Skeletal muscle tissue (tissue), 4 donors: ENCODE measurements around the gene SFXN1. TPM values are rescaled to one million over a fixed set of nuclear protein-coding genes. Genes with fewer than 3 reads are reported as not detected.
"Not testable (repeated sequence)": the region's sequence is repeated elsewhere in the genome, so short reads cannot be mapped to it uniquely, and the experiment has no call there.

Experiments used
- H3K27ac ChIP-seq: one replicate; pipeline ENCODE4 v1.7.0; 2013; ENCODE audit warnings: mild to moderate bottlenecking, low read depth, low read length, inconsistent platforms
- H3K27me3 ChIP-seq, 3 donors: one replicate each; pipeline ENCODE4 v1.7.0; 2013; ENCODE audit warnings: low read length in 3 of 3; ENCODE audit not compliant: control insufficient read depth in 3 of 3, insufficient read depth in 3 of 3
- H3K36me3 ChIP-seq, 3 donors: one replicate each; pipeline ENCODE4 v1.7.0; 2013; ENCODE audit warnings: low read length in 3 of 3; ENCODE audit not compliant: control insufficient read depth in 3 of 3, insufficient read depth in 3 of 3
- H3K4me1 ChIP-seq, 3 donors: one replicate each; pipeline ENCODE4 v1.7.0; 2013; ENCODE audit warnings: low read length in 3 of 3, mild to moderate bottlenecking in 3 of 3; ENCODE audit not compliant: control insufficient read depth in 3 of 3, insufficient read depth in 3 of 3
- H3K4me3 ChIP-seq, 3 donors: one replicate each; pipeline ENCODE4 v1.7.0; 2013; ENCODE audit warnings: low read length in 3 of 3
- H3K9ac ChIP-seq, 3 donors: one replicate each; pipeline ENCODE4 v1.7.0; 2013; ENCODE audit warnings: low read length in 3 of 3, mild to moderate bottlenecking in 3 of 3, moderate library complexity in 2 of 3, low read depth in 1 of 3
- H3K9me3 ChIP-seq, 3 donors: one replicate each; pipeline ENCODE4 v1.7.0; 2013; ENCODE audit warnings: low read length in 3 of 3; ENCODE audit not compliant: control insufficient read depth in 3 of 3
- total RNA-seq: library from RNA; depleted of rRNA; stranded (reverse); fragments of >200 nt; gene quantifications from one replicate; pipeline ENCODE4 v1.2.3, GENCODE V29; 2014
- donor health status: Osteomylitis.

SFXN1 gene
- total RNA-seq, 1 donor from 2014 or later = 15.7 TPM

DNA sequence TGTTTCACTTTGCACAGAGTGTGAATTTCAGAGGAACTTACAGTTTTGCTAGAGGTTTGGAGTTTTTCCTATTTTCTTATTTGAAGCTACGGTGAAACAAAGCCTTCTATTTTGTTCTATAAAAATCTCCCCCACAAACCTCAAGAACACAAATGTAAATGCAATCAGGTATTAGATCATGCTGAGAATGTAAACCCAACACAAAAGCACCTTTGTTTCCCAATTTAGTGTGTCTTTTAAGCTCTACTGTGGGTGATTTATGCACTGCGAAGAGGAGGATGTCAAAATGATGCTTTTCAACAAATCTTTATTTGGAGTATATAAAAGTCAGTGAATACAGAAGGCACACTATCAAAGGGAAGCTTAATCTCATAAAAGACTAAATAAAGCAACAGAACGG, 30.1 kb upstream of the SFXN1 start:
- Histone ChIP-seq H3K4me3 (no peak overlapping the region), H3K36me3 (no peaks in the 10 kb centered on the region), H3K27ac (no peak overlapping the region), H3K27me3 (peaks cover 29 to 44% (median 38%) of the 10 kb centered on the region in 3 donors), H3K9ac (no peak overlapping the region), H3K4me1 (peaks cover 0 to 10% (median 4%) of the 10 kb centered on the region in 3 donors), H3K9me3 (no peaks in the 10 kb centered on the region)

DNA sequence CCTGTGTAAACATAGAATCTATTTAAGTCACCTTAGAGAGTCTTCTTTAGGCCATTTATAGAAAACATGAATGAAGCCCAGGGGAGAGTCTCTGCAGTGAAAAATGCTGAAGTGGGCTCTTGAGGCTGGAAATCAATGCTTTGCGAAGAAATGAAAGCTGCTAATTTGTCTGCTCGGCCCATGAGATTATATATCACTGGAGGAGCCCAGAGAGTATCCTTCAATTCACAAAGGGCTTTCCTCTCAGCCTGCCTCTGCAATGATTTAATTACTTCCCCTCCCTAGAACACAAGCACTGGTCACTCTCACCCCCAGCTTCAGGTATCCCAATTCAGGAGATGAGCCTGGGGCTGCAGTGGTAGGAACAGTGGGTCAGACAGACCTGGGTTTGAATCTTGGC, 26.2 kb upstream of the SFXN1 start:
- no peaks in the 10 kb centered on the region for H3K4me1 ChIP-seq
- H3K27me3 ChIP-seq = peaks cover 7 to 15% (median 10%) of the 10 kb centered on the region in 3 donors
- H3K27ac ChIP-seq = no peak overlapping the region
- no peaks in the 10 kb centered on the region for H3K9me3 ChIP-seq
- no peaks in the 10 kb centered on the region for H3K36me3 ChIP-seq
- no peak overlapping the region for H3K9ac ChIP-seq
- no peak overlapping the region for H3K4me3 ChIP-seq

DNA sequence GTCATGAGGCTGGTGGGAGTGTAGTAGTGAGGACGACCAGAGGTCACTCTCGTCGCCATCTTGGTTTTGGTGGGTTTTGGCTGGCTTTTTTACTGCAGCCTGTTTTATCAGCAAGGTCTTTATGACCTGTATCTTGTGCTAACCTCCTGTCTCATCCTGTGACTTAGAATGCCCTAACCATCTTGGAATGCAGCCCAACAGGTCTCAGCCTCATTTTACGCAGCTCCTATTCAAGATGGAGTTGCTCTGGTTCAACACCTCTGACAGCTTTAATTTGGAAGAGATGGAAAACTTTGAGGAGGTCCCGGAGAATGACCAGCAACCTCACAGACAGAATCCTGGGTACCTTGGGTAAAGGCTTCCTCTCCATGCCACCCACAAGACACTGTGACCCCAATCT, 24.0 kb upstream of the SFXN1 start:
- not testable (repeated sequence) for H3K4me1 ChIP-seq, H3K4me3 ChIP-seq, H3K27ac ChIP-seq, H3K36me3 ChIP-seq, H3K9ac ChIP-seq, H3K9me3 ChIP-seq
- peaks cover 7 to 22% (median 7%) of the 10 kb centered on the region in 3 donors for H3K27me3 ChIP-seq

DNA sequence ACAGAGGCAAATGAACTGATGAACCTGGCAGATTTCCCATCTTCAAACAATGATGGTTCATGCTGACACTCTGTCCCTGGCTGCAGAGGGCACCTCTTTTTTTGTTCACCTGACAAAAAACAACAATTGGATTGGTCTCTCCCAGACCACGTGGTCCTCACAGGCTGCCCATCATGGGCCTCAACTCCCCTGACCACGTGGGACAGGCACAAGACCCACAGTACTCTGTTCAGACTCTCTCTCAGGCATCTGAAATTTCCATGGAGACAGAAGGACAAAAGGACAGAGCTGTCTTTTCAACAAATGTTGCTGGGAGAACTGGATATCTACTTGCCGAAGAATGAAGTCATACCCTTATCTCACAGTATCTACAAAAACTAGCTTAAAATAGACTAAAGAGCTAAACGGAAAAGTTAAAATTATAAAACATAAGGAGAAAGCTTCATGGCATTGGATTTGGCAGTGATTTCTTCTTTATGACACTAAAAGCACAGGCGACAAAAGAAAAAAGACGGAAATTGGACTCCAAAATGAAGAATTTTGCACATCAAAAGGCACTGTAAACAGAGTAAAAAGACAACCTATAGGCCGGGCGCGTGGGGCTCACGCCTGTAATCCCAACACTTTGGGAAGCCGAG, 22.1 kb upstream of the SFXN1 start:
- no peak overlapping the region for H3K27ac ChIP-seq
- no peak overlapping the region for H3K9ac ChIP-seq
- H3K27me3 ChIP-seq = peaks cover 5 to 19% (median 7%) of the 10 kb centered on the region in 3 donors
- H3K4me1 ChIP-seq = no peaks in the 10 kb centered on the region
- H3K4me3 ChIP-seq = no peak overlapping the region
- H3K9me3 ChIP-seq = no peaks in the 10 kb centered on the region
- no peaks in the 10 kb centered on the region for H3K36me3 ChIP-seq

DNA sequence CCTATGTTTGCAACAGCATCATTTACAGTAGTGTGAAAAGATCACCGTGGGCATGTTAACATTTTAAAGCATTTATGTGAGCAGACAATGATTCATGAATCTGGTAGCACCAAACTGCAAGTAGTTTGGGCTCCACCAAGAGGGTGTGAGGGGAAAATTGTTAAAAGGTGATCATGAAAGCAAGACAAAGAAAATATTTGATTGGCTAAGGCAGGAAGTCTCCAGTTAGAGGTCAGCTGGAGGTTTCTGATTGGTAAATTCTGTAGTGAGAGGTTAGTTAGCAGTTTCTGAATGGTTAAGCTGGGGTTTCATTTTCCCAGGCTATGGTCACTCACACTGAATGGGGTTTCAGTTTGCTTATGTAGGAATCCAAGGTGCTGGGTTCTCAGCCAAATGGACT, 20.9 kb upstream of the SFXN1 start:
- no peak overlapping the region for H3K9ac ChIP-seq
- H3K36me3 ChIP-seq = no peaks in the 10 kb centered on the region
- no peaks in the 10 kb centered on the region for H3K4me1 ChIP-seq
- no peak overlapping the region for H3K4me3 ChIP-seq
- peaks cover 0 to 15% (median 7%) of the 10 kb centered on the region in 3 donors for H3K27me3 ChIP-seq
- no peak overlapping the region for H3K27ac ChIP-seq
- no peaks in the 10 kb centered on the region for H3K9me3 ChIP-seq

DNA sequence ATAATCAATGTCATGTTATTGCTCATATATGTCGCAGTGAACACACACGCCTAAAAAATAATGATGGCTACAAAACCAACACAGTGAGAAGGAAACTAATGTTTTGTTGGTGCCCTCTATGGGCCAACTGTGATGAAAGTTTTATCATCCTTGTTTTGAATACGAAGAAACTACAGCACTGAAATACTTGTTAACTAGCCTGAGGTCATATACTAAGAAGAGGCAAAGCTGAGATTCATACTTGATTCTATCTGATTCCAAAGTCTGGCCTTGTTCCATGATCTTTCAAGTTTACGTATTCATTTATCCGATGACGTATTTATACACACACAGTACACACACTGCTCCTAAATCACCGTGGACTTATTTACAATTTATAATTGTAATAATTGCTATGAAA, 18.2 kb upstream of the SFXN1 start:
- Histone ChIP-seq H3K9ac (no peak overlapping the region), H3K27me3 (peaks cover 0 to 7% (median 0%) of the 10 kb centered on the region in 3 donors), H3K9me3 (no peaks in the 10 kb centered on the region), H3K36me3 (no peaks in the 10 kb centered on the region), H3K27ac (no peak overlapping the region), H3K4me3 (no peak overlapping the region), H3K4me1 (no peaks in the 10 kb centered on the region)

DNA sequence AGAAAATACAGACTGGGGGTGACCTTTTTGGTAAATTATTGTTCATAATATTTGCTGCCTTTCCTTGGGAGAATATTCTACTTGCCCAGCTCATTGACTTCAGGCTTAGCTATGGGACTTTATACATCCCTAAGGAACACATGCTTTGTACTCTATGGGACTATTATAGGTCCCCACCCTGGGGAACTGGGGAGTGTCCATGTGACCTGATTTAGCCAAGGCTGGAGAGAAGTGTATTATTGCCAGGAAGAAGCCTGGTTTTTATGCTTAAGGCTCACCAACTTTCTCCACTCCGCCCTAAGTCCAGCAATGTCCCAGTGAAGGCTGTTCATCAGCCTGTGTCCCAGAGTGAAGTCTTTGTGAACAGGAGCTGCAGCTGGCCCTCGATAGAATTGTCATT, 17.8 kb upstream of the SFXN1 start:
- H3K4me3 ChIP-seq = no peak overlapping the region
- no peak overlapping the region for H3K9ac ChIP-seq
- no peak overlapping the region for H3K27ac ChIP-seq
- no peaks in the 10 kb centered on the region for H3K4me1 ChIP-seq
- H3K27me3 ChIP-seq = peaks cover 0 to 7% (median 0%) of the 10 kb centered on the region in 3 donors
- H3K9me3 ChIP-seq = no peaks in the 10 kb centered on the region
- no peaks in the 10 kb centered on the region for H3K36me3 ChIP-seq

DNA sequence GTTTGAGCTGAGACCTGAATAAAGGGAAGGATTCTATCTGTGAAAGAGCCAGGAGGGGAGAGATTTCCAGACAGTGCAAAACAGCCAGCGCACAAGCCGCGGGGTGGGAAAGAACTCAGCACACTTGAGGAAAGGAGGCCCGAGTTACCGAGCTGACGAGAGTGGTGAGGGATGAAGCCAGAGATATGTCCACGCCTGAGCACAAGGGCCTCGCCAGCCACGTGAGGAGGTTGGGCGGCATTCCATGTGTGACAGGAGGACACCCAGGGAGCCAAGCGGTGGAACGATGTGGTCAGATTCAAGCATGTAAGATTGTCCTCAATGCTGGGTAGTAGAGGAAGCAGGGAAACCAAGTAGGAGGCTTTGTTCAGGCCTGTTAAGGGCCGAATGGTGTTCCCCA, 17.0 kb upstream of the SFXN1 start:
- Histone ChIP-seq H3K36me3 (no peaks in the 10 kb centered on the region), H3K27me3 (peaks cover 1 to 7% (median 2%) of the 10 kb centered on the region in 3 donors), H3K4me3 (no peak overlapping the region), H3K4me1 (peaks cover 0 to 4% (median 0%) of the 10 kb centered on the region in 3 donors), H3K27ac (no peak overlapping the region), H3K9me3 (no peaks in the 10 kb centered on the region), H3K9ac (no peak overlapping the region)

DNA sequence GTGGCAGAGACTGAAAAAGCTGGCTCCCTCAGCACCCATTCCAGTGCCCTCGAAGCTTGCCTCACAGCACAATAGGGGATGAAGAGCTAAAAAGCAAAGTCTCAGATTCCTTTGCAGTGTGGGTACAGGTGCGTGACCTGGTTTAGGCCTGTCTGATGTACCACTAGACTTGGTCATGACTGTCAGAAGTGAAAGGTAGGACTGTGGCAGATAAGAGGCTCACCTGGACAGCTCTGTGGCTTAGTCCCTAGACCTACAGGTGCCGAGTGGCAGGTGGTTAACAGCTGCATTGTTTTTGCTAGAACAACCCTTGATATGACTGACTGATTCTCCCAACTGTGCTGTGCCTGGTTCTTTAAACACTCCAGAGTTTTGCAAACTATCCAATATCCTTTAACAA, 14.7 kb upstream of the SFXN1 start:
- Histone ChIP-seq H3K9ac (no peak overlapping the region), H3K27ac (no peak overlapping the region), H3K4me3 (no peak overlapping the region), H3K27me3 (peaks cover 2 to 7% (median 3%) of the 10 kb centered on the region in 3 donors), H3K36me3 (no peaks in the 10 kb centered on the region), H3K4me1 (peaks cover 0 to 5% (median 0%) of the 10 kb centered on the region in 3 donors), H3K9me3 (no peaks in the 10 kb centered on the region)

DNA sequence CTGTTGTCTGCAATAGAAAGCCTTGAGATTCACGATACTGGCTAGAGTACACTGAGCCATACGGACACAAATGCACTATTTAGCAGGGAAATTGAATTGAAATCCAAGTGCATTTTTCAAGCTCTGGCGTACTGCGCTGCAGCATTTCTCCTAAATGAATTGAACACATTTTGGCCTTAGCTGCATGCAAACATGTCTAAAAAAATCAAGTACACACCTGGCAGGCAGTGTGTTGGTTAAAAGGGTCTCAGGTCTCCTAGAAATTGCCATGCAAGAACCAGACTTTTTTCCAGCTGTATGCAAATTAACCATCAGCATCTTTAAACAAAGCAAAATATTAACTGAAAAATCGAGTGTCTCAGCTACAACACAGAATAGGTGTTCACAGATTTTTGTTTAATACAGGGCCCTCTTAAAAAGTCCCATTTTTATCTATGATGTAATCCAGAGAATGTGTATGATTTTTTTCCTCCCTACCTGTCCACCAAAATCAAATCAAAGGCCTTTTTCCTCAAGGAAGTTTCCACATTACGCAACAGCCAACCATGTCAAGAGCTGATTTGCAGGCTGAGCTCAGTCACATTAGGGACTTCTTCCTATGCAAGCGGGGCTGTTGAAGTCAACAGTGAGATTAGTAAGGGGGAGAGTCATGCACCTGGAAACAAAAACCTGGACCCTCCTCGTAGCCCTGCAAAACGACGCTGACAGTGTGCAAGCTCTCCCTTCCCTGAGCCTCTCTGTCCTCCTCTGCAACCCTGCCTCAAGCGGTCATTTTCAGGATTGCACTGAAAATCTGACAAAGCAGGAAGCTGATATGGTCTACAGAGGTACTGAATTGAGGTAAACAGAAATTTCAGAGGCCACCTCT, 14.1 kb upstream of the SFXN1 start:
- Histone ChIP-seq H3K27me3 (peaks cover 0 to 3% (median 2%) of the 10 kb centered on the region in 3 donors), H3K4me1 (peaks cover 0 to 5% (median 0%) of the 10 kb centered on the region in 3 donors), H3K9me3 (no peaks in the 10 kb centered on the region), H3K27ac (no peak overlapping the region), H3K36me3 (no peaks in the 10 kb centered on the region), H3K4me3 (no peak overlapping the region), H3K9ac (no peak overlapping the region)
